NCI-H1048 (cell line): Measurements from ENCODE around the gene ELOA2.
"Not testable (repeated sequence)": the region's sequence is repeated elsewhere in the genome, so short reads cannot be mapped to it uniquely, and the experiment has no call there.

Experiments used
- DNase-seq: peaks from one replicate; lab custom pipeline; 2025; lab: John Stamatoyannopoulos, UW

The ELOA2 gene

DNA sequence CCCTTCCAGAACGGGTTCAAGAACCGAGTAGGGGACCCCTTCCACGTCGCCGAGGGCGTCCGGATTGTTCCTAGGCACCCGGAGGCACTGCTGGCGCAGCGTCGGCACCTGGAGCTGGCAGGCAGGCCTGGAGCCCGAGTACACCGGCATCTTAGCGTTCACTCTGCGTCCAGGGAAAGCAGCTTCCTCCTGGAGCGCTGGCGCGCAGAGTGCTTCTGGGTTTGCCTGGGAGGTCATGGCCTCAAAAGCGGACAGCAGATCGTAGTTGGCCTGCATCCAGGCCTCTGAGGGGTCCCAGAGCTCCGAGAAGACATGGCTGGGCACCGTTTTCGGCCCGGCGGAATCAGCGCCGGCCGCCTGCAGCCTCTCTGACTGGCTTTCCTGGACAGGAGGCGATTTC is 12.6 kb downstream of the ELOA2 start:
- DNase-seq = not testable (repeated sequence)

GRCh38 chr18:47020757-47021156 is 14.7 kb downstream of the ELOA2 start:
- DNase-seq = not testable (repeated sequence)

DNA sequence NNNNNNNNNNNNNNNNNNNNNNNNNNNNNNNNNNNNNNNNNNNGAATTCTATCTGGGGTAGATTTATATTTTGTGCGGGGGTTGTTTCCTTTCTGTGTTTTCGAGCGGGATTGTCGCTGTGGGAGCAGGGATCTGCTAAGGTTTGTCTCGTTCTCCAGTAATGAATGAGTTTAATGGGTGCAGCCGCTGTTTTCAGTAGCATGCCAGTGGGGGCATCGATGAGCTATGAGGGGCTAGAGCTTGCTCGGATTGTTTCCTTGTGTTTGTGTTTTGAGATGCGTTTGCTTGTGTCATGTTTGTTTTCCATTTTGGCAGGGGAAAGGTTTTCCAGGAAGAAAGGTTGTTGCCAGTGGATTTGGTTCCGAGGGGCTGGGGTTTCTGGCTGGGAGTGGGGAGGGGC is 15.6 kb downstream of the ELOA2 start:
- not testable (repeated sequence) for DNase-seq
